HepG2 (cell line): ENCODE results near the gene PLLP. TPM values are rescaled to one million over a fixed set of nuclear protein-coding genes. Genes with fewer than 3 reads are reported as not detected.

Source experiments
- ARID2 ChIP-seq: sonication (generic); formaldehyde crosslinking; IDR thresholded peaks from 2 replicates; pipeline ENCODE4 v1.8.1; 2022; ENCODE audit warnings: mild to moderate bottlenecking, missing genetic modification reagents, borderline replicate concordance
- ETV5 ChIP-seq: IDR thresholded peaks from 2 replicates; pipeline ENCODE4 v1.6.1; 2018; ENCODE audit warnings: missing biosample characterization, missing genetic modification reagents, inconsistent platforms, borderline replicate concordance
- FLYWCH1 ChIP-seq: sonication (generic); formaldehyde crosslinking; IDR thresholded peaks from 2 replicates; pipeline ENCODE4 v1.8.1; 2023; ENCODE audit warnings: mild to moderate bottlenecking, missing genetic modification reagents
- NR2F6 ChIP-seq, 2 experiments: IDR thresholded peaks; 2 replicates each; pipeline ENCODE4 v1.6.1; 2016; ENCODE audit warnings: antibody characterized with exemption in 1 of 2, mild to moderate bottlenecking in 1 of 2
- PHF8 ChIP-seq: sonication (generic); formaldehyde crosslinking; IDR thresholded peaks from 2 replicates; pipeline ENCODE4 v1.5.0; 2020; ENCODE audit warnings: missing genetic modification reagents
- RARG ChIP-seq: sonication (generic); formaldehyde crosslinking; IDR thresholded peaks from 2 replicates; pipeline ENCODE4 v1.4.0; 2020; ENCODE audit warnings: low read depth, mild to moderate bottlenecking, missing genetic modification reagents
- SAP130 ChIP-seq: IDR thresholded peaks from 2 replicates; pipeline ENCODE4 v1.6.1; 2016; ENCODE audit warnings: low read depth
- ZNF530 ChIP-seq: sonication (generic); formaldehyde crosslinking; IDR thresholded peaks from 2 replicates; pipeline ENCODE4 v1.5.0; 2020; ENCODE audit warnings: low read depth, mild to moderate bottlenecking, missing genetic modification reagents
- ZNF652 ChIP-seq: IDR thresholded peaks from 2 replicates; pipeline ENCODE4 v1.6.1; 2016; ENCODE audit warnings: low read depth, borderline replicate concordance
- polyA plus RNA-seq, 8 experiments: library from polyadenylated mRNA; depleted of rRNA in 3 of 8; stranded (reverse) in 7 of 8; unstranded in 1 of 8; fragments of >200 nt; fragmentation: Illumina TruSeq in 4 of 8; extraction: Trizol in 4 of 8; gene quantifications; 2 replicates each; pipeline versions ENCODE4 v1.2.1 to v1.2.3, GENCODE V29; 2011 to 2016; ENCODE audit warnings: low read depth in 4 of 8, missing spikeins in 1 of 8, mixed read lengths in 1 of 8; ENCODE audit not compliant: insufficient read depth in 1 of 8
- total RNA-seq, 5 experiments: library from RNA; depleted of rRNA; stranded (reverse); fragments of >200 nt; fragmentation: Illumina TruSeq; extraction: Trizol; gene quantifications; 2 replicates each; pipeline ENCODE4 v1.2.3, GENCODE V29; 2016; ENCODE audit warnings: low read depth in 1 of 5
- TF ChIP-seq, protein P1 (sequence below): sonication (generic); formaldehyde crosslinking; IDR thresholded peaks from 2 replicates; pipeline ENCODE4 v1.4.0; 2020; ENCODE audit warnings: mild to moderate bottlenecking, missing genetic modification reagents
- TF ChIP-seq, protein P2 (sequence below), 2 experiments: fragments of 450-650 bp in 1 of 2; sonication (generic) in 1 of 2; formaldehyde crosslinking in 1 of 2; IDR thresholded peaks; 2 replicates each; pipeline versions ENCODE4 v1.6.1 to v1.8.0; 2016 to 2022; ENCODE audit warnings: antibody characterized with exemption in 1 of 2, mild to moderate bottlenecking in 1 of 2, missing genetic modification reagents in 1 of 2

The PLLP gene
- total and polyA plus RNA-seq, 2 of the 13 experiments (the other 11 are each of a cell fraction or from before 2014, with no cell fraction given): 60.6 to 127 TPM

GRCh38 chr16:57299719-57300386, 15.4 kb upstream of the PLLP start (continued):
- TF ChIP-seq, protein P1, sequence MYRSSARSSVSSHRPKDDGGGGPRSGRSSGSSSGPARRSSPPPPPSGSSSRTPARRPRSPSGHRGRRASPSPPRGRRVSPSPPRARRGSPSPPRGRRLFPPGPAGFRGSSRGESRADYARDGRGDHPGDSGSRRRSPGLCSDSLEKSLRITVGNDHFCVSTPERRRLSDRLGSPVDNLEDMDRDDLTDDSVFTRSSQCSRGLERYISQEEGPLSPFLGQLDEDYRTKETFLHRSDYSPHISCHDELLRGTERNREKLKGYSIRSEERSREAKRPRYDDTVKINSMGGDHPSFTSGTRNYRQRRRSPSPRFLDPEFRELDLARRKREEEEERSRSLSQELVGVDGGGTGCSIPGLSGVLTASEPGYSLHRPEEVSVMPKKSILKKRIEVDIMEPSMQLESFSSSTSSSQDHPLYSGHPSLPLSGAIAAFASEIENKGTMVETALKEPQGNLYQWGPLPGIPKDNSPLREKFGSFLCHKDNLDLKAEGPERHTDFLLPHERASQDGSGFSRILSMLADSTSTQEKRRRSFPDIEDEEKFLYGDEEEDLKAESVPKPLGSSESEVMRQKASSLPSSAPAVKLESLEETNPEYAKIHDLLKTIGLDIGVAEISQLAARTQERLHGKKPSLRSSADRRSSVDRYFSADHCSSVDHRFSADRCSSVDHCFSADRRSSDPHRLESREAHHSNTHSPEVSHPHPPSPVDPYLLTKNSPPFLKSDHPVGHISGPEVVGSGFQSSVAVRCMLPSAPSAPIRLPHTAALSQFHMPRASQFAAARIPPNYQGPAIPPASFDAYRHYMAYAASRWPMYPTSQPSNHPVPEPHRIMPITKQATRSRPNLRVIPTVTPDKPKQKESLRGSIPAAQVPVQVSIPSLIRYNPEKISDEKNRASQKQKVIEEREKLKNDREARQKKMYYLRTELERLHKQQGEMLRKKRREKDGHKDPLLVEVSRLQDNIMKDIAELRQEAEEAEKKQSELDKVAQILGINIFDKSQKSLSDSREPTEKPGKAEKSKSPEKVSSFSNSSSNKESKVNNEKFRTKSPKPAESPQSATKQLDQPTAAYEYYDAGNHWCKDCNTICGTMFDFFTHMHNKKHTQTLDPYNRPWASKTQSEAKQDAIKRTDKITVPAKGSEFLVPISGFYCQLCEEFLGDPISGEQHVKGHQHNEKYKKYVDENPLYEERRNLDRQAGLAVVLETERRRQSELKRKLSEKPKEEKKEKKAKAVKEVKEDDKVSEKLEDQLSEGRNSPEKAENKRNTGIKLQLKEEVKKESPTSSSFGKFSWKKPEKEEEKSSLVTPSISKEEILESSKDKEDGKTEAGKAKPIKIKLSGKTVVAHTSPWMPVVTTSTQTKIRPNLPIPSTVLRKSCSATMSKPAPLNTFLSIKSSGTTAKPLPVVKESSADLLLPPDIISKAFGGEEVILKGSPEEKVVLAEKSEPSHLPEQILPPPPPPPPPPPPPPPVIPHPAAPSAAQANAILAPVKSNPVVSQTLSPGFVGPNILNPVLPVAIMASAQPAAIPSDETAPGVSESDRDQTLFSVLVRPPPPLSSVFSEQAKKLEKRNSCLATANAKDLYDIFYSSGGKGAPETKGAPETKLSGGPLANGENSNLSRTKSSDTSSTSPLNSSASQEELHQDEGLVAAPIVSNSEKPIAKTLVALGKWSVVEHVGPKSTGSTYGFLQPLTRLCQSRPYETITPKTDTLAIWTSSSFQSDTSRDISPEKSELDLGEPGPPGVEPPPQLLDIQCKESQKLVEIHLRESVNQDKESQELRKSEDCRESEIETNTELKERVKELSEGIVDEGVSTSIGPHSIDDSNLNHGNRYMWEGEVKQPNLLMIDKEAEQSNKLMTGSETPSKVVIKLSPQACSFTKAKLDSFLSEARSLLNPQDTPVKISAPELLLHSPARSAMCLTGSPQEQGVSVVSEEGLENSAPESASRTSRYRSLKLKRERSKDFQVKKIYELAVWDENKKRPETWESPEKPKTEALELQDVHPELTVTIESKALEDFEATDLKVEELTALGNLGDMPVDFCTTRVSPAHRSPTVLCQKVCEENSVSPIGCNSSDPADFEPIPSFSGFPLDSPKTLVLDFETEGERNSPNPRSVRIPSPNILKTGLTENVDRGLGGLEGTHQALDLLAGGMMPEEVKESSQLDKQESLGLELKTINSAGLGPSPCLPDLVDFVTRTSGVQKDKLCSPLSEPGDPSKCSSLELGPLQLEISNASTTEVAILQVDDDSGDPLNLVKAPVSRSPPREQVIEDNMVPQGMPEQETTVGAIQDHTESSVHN: no peak
- no peak for TF ChIP-seq ARID2
- no peak for TF ChIP-seq ZNF530 (CRISPR knock-in tag)
- peak; percentile 43; the same call in 1 of the 2 replicates for TF ChIP-seq PHF8 (CRISPR knock-in tag)
- no peak; the same call in 1 of the 2 replicates for TF ChIP-seq ZNF652 (CRISPR knock-in tag)
- TF ChIP-seq RARG (CRISPR knock-in tag): no peak
- no peak; the same call in 1 of the 2 replicates for TF ChIP-seq NR2F6 (IDR thresholded peaks at IDR 0.05)
- TF ChIP-seq NR2F6 (CRISPR knock-in tag; IDR thresholded peaks at IDR 0.05): peak; percentile 73
- peak; percentile 89 for TF ChIP-seq ETV5 (CRISPR knock-in tag)
- TF ChIP-seq, protein P2, sequence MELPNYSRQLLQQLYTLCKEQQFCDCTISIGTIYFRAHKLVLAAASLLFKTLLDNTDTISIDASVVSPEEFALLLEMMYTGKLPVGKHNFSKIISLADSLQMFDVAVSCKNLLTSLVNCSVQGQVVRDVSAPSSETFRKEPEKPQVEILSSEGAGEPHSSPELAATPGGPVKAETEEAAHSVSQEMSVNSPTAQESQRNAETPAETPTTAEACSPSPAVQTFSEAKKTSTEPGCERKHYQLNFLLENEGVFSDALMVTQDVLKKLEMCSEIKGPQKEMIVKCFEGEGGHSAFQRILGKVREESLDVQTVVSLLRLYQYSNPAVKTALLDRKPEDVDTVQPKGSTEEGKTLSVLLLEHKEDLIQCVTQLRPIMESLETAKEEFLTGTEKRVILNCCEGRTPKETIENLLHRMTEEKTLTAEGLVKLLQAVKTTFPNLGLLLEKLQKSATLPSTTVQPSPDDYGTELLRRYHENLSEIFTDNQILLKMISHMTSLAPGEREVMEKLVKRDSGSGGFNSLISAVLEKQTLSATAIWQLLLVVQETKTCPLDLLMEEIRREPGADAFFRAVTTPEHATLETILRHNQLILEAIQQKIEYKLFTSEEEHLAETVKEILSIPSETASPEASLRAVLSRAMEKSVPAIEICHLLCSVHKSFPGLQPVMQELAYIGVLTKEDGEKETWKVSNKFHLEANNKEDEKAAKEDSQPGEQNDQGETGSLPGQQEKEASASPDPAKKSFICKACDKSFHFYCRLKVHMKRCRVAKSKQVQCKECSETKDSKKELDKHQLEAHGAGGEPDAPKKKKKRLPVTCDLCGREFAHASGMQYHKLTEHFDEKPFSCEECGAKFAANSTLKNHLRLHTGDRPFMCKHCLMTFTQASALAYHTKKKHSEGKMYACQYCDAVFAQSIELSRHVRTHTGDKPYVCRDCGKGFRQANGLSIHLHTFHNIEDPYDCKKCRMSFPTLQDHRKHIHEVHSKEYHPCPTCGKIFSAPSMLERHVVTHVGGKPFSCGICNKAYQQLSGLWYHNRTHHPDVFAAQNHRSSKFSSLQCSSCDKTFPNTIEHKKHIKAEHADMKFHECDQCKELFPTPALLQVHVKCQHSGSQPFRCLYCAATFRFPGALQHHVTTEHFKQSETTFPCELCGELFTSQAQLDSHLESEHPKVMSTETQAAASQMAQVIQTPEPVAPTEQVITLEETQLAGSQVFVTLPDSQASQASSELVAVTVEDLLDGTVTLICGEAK (IDR thresholded peaks at IDR 0.05): no peak
- TF ChIP-seq, protein P2 (CRISPR knock-in tag; IDR thresholded peaks at IDR 0.05): no peak; the same call in none of the 2 replicates
- TF ChIP-seq SAP130 (CRISPR knock-in tag): peak; percentile 83
- no peak for TF ChIP-seq FLYWCH1
